Bronchial epithelial cell (primary cell): Measurements from ENCODE around the gene CNTNAP2. TPM values are rescaled to one million over a fixed set of nuclear protein-coding genes. Genes with fewer than 3 reads are reported as not detected.
"Not testable (repeated sequence)": the region's sequence is repeated elsewhere in the genome, so short reads cannot be mapped to it uniquely, and the experiment has no call there.

Source experiments
- DNase-seq: peaks from one replicate; pipeline ENCODE4 v3.0.0-alpha.2; 2010; ENCODE audit warnings: low read depth
- FAIRE-seq: peaks from 2 replicates; lab custom pipeline; 2011; peaks lifted over from hg19 to GRCh38; lab: Jason Lieb, UNC
- H3K27me3 ChIP-seq: 2 replicates; pipeline ENCODE4 v1.5.1; 2011; ENCODE audit warnings: low read length; ENCODE audit not compliant: control insufficient read depth, insufficient read depth
- H3K36me3 ChIP-seq: 2 replicates; pipeline ENCODE4 v1.5.1; 2011; ENCODE audit warnings: low read length; ENCODE audit not compliant: control insufficient read depth, insufficient read depth
- H3K4me3 ChIP-seq: 2 replicates; pipeline ENCODE4 v1.5.1; 2011; ENCODE audit warnings: mild to moderate bottlenecking, low read depth, low read length, control low read depth
- total RNA-seq: library from RNA; depleted of rRNA; stranded (reverse); fragments of >200 nt; gene quantifications from 2 replicates; pipeline ENCODE4 v1.2.1, GENCODE V29; 2014
- TF ChIP-seq, protein P1 (sequence below): IDR thresholded peaks from 2 replicates; pipeline ENCODE4 v1.5.1; 2011; ENCODE audit warnings: mild to moderate bottlenecking, moderate library complexity, low read length, control low read depth, inconsistent platforms; ENCODE audit not compliant: insufficient read depth, severe bottlenecking

The CNTNAP2 gene
- total RNA-seq, 1 donor from 2014 or later, result 0.26 TPM

DNA sequence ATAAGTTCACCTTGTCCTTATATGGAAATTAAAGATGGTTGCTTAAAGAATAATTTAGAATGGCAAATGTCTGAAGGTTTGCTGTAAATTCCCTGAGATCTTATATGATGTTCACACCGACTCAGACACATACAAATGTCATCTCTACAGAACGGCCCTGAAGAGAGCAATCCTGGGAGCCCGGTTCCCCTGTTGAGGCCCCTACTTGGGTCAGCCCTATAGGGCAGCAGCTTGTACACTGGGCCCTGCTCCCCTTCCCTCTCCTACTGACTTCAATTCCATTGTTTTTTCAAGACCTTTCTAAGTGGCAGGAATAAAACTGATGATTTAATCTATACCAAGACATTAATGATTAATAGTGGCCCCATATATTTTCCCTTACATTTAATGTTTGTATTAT lies 1660.7 kb downstream of the CNTNAP2 start:
- DNase-seq (no peak), FAIRE-seq (no peak)
- Histone ChIP-seq H3K4me3 (no peak overlapping the region), H3K36me3 (no peaks in the 10 kb centered on the region), H3K27me3 (no peaks in the 10 kb centered on the region)
- TF ChIP-seq, protein P1, sequence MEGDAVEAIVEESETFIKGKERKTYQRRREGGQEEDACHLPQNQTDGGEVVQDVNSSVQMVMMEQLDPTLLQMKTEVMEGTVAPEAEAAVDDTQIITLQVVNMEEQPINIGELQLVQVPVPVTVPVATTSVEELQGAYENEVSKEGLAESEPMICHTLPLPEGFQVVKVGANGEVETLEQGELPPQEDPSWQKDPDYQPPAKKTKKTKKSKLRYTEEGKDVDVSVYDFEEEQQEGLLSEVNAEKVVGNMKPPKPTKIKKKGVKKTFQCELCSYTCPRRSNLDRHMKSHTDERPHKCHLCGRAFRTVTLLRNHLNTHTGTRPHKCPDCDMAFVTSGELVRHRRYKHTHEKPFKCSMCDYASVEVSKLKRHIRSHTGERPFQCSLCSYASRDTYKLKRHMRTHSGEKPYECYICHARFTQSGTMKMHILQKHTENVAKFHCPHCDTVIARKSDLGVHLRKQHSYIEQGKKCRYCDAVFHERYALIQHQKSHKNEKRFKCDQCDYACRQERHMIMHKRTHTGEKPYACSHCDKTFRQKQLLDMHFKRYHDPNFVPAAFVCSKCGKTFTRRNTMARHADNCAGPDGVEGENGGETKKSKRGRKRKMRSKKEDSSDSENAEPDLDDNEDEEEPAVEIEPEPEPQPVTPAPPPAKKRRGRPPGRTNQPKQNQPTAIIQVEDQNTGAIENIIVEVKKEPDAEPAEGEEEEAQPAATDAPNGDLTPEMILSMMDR, result no peak

- FAIRE-seq, result no peak
- no peaks in the 10 kb centered on the region for H3K27me3 ChIP-seq
- TF ChIP-seq, protein P1, result no peak
These were observed 1663.3 kb downstream of the CNTNAP2 start for GRCh38 chr7:147779949-147780348.

GRCh38 chr7:147796581-147796980 lies 1680.0 kb downstream of the CNTNAP2 start:
- DNase-seq (no peak), FAIRE-seq (no peak)
- no peaks in the 10 kb centered on the region for H3K27me3 ChIP-seq
- no peaks in the 10 kb centered on the region for H3K36me3 ChIP-seq
- TF ChIP-seq, protein P1, result no peak
- no peak overlapping the region for H3K4me3 ChIP-seq

More at GRCh38 chr7:147779949-147780348, 1663.3 kb downstream of the CNTNAP2 start:
- Histone ChIP-seq H3K36me3 (no peaks in the 10 kb centered on the region), H3K4me3 (no peak overlapping the region)
- no peak for DNase-seq

- TF ChIP-seq, protein P1, result no peak
- FAIRE-seq (no peak), DNase-seq (no peak)
- no peaks in the 10 kb centered on the region for H3K27me3 ChIP-seq
- H3K36me3 ChIP-seq, result no peaks in the 10 kb centered on the region
- no peak overlapping the region for H3K4me3 ChIP-seq
These were observed 1681.4 kb downstream of the CNTNAP2 start for GRCh38 chr7:147798001-147798400.

GRCh38 chr7:147801762-147802161 lies 1685.2 kb downstream of the CNTNAP2 start:
- H3K27me3 ChIP-seq, FAIRE-seq, DNase-seq, H3K4me3 ChIP-seq, H3K36me3 ChIP-seq: not testable (repeated sequence)

DNA sequence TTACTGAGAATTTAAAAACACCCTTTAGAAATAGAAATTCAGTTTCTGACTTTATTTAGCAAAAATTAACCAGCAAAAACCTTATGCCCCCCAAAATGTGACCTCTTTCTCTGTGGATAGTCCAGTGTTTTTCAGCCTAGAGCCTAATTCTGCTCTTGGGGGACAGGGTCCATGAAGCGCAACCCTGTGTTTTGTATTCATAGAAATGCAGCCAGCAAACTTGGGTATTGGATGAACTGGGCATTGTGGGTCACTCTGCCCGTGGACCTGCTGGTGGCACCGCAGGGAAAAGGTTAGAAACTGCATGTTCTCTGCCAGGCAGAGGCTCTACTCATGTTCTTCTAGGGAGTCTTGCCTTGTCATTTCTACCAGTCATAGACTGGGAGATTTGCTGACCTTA lies 1686.5 kb downstream of the CNTNAP2 start:
- Histone ChIP-seq H3K4me3 (no peak overlapping the region), H3K27me3 (no peaks in the 10 kb centered on the region), H3K36me3 (no peaks in the 10 kb centered on the region)
- FAIRE-seq (no peak), DNase-seq (no peak)
- TF ChIP-seq, protein P1, result no peak
